HUDEP-2 (cell line): Measurements from ENCODE around the gene GPHN.
"Not testable (repeated sequence)": the region's sequence is repeated elsewhere in the genome, so short reads cannot be mapped to it uniquely, and the experiment has no call there.

ENCODE experiments used
- DNase-seq, 76 experiments: peaks; one replicate each; lab custom pipeline; 2025; ENCODE audit not compliant: unreplicated experiment in 76 of 76; lab: John Stamatoyannopoulos, UW

The GPHN gene

DNA sequence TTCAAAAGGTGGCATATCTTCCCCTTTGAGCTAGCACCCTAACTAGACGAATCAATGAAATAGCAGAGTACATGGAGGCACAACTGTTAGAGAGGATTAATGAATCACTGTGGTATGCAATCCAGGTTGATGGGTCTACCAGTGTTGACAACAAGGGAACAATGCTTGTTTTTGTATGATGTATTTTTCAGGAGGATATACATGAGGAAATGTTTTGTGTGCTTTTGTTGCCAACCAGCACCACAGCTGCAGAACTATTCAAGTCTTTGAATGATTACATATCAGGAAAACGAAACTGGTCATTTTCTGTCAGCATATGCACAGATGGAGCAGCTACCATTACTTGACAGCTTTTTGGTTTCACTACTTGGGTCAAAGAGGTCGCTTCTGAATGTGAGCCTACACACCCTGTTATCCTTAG, 142.6 kb downstream of the GPHN start:
- no peak for DNase-seq

DNA sequence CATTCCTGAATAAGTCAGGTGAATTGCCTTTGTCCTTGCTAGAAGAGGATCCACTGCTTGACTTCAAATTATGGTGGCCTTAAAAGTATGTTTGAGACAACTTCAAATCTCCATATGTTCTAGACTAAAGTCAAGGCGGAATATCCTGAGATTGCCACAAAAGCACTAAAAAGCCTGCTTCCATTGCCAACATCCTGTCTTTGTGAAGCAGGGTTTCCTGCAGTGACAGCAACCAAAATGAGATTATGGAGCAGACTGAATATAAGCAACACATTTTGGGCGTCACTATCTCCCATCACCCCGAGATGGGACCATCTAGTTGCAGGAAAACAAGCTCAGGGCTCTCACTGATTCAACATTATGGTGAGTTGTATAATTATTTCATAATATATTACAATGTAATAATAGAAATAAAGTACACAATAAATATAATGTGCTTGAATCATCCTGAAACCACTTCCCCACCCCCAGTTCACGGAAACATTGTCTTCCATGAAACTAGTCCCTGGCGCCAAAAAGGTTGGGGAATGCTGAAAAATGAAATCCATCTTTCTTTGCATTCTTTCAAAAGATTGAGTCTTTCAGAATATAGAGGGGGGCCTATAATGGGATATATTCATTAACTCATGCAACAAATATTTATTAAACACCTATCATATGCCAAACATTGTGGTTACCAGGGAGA, 143.7 kb downstream of the GPHN start:
- DNase-seq: no peak

DNA sequence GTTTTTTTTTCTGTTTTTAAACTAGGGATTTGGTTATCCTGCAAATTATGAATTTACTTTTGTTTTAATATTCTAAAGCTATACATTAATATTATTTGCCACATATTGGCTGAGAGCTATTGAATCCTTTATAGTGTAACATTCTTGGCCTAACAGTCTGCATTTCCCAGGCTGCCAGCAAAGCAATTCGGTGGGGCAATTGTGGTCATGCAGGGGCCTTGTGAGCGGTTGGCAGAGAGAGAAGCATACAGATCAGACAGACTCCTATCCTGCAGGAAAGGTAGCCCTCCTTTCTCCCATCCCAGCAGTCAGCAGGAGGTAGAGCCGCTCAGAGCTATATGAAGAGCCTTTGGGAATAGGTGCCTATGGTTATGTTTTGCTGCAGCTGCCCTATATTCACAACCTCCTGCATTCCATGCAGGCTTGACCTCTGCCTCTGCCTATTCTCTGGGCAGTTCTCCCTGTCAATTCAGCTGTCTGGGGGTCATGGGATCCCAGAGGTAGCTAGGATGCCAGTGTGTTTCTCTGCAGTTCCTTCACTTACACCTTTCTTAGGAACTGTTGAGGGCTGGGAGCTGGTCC, 144.7 kb downstream of the GPHN start:
- no peak for DNase-seq

DNA sequence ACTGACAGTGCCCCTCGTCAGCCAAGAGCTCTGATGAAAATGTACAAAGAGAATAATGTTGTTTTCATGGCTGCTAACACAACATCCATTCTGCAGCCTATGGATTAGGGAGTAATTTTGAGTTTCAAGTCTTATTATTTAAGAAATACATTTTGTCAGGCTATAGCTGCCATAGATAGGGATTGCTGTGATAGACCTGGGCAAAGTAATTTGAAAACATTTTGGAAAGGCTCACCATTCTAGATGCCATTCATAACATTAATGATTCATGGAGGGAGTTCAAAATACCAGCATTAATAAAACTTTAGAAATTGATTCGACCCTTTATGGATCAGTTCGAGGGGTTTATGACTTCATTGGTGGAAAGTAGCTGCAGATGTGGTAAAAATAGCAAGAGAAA, 149.8 kb downstream of the GPHN start:
- no peak for DNase-seq

DNA sequence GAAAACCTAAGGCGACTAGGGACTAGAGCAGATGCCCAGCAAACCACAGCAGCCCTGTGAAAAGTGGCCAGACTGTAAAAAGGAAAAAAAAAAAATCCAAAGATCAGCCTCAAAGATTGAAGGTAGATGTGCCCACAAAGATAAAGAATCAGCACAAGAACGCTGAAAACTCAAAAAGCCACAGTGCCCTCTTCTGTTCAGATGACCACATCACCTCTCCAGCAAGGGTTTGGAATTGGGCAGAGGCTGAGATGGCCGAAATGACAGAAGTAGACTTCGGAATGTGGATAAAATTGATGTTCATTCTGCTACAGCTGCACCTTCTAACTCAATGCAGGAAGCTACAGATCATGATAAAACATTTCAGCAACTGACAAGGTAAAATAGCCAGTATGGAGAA, 154.4 kb downstream of the GPHN start:
- no peak for DNase-seq

DNA sequence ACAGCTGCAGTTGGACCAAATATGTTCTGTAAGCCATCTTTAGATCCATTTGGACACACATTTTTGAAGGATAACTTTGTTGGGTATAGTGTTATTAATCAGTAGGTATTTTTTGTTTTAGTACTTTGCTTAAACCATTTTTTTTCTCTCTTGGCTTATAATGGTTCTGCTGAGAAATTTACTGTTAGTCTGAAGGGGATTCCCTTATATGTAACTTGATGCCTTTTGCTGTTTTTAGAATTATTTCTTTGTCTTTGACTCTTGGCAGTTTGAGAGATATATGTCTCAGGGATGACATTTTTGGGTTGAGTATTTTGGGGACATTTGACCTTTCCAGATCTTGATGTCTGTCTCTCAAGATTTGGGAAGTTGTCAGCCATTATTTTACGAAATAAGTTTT, 169.8 kb downstream of the GPHN start:
- no peak for DNase-seq

DNA sequence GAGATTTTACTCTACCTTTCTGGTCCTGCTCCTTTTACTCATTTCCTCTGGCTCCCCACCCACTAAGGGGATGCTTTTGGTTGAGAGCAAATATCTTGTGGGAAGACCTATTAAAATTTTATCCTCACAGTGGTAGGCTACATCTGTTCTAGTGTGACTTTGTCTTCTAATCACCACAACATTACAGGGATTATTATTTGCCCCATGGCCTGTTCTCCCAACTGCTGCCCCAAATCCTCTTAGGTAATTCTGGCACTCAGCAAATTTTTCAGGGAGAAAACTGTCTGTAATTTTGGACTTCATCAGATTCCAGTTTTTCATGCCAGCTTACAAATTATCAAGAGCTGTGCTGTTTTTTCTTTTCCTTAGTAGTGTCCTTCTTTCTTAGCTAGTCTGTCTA, 172.3 kb downstream of the GPHN start:
- DNase-seq: no peak

DNA sequence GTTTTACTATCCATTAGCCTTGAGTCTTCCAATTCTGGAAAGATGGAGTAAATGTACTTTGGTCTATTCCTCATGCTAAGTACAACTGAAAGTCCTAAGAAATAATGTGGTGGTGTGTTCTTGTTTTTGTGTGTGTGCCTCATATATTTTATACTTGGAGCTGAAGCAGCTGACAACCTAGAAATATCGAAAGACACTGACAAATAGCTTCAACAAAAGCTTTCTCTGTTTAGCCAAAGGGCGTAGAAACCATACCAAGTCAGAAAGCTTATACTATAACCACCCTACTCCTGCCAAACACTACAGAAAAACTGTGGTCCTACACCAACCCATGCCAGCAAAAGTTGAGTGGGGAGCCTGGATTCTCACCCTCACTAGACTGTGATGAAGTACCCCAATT, 188.4 kb downstream of the GPHN start:
- no peak for DNase-seq

DNA sequence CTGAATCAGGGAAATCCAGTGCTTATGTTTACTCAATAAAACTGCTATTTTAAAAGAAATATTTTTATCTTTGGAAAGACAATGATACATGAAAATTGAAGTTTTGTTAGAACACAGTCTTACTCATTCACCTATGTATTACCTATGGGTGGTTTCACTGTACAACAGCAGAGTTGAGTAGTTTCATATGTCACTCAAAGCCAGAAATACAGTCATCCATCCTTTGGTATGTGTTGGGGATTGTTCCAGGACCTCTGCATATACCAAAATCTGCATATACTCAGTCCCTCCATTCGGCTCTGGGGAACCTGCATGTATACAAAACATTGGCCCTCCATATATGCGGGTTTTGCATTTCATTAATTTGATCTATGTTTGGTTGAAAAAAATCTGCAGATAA, 190.6 kb downstream of the GPHN start:
- no peak for DNase-seq

DNA sequence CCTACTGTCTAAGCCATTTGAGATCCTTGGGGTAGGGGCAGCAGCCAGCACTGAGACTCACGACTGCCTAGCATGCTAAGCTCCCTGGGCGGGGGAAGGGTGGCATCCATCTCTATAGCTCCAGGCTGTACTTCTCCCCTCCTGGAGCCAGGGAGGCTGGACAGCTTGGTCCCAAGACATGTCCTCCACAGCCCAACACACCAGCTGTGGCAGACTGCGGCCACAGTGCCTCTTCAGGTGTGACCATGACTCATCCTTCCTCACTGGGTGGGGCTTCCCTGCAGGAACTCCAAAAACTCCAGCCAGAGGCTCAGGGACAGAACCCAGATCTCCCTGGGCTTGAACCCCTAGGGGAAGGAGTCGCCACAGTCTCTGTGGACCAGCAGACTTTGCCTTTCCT, 193.9 kb downstream of the GPHN start:
- DNase-seq: no peak

DNA sequence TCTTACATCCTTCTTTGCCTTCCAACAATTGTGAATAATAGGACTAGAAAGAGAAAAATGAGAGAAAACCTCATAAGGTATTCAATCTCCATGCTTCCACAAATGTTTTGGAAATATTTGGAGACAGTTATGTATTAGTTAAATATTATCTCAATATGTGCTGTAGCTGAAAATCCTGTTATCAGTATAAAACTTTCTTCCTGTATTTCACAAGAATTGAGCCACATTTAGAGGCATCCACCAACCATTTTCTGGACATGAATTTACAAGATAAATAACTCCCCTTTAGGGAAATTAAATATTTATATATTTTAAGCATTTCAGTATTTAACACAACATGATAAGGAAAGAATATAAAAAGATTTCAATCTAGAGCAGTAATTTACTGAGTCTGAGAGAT, 200.3 kb downstream of the GPHN start:
- no peak for DNase-seq

DNA sequence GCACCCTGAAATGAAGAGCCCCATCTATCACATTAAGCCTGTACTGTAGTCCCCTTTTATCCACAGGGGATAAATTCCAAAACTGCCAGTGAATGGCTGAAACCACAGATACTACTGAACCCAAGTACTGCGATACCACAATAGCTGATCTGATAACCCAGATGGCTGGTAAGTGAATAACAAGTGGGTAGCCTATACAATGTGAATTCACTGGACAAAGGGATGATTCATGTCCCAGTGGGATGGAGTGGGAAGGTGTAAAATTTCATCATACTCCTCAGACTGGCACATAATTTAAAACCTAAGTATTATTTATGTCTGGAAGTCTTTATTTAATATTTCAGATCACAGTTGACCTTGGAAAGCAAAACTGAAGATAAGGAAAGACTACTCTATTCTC, 201.3 kb downstream of the GPHN start:
- DNase-seq: no peak

DNA sequence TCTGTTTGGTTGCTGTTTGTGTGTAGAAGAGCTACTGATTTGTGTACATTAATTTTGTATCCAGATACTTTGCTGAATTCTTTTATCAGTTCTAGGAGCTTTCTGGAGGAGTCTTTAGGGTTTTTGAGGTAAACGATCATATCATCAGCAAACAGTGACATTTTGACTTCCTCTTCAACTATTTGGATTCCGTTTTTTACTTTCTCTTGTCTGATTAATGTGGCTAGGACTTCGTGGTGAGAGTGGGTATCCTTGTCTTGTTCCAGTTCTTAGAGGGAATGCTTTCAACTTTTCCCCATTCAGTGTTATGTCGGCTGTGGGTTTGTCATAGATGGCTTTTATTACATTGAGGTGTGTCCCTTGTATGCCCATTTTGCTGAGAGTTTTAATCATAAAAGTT, 206.3 kb downstream of the GPHN start:
- not testable (repeated sequence) for DNase-seq

DNA sequence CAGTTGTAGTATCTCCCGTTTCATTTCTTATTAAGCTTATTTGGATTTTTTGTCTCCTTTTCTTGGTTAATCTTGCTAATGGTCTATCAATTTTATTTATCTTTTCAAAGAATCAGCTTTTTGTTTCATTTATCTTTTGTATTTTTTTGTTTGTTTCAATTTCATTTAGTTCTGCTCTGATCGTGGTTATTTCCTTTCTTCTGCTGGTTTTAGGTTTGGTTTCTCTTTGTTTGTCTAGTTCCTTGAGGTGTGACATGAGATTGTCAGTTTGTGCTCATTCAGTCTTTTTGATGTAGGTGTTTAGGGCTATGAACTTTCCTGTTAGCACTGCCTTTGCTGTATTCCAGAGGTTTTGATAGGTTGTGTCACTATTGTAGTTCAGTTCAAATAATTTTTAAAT, 207.4 kb downstream of the GPHN start:
- DNase-seq: not testable (repeated sequence)

DNA sequence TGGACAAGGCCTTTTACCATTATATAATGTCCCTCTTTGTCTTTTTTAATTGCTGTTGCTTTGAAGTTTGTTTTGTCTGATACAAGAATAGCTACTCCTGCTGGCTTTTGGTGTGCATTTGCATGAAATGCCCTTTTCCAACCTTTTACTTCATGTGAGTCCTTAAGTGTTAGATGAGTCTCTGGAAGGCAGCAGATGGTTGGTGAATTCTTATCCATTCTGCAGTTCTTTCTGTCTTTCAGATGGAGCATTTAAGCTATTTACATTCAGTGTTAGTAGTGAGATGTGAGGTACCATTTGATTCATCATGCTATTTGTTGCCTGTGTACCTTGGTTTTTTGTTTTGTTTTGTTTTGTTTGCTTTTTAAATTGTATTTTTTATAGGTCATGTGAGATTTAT, 208.3 kb downstream of the GPHN start:
- no peak for DNase-seq

DNA sequence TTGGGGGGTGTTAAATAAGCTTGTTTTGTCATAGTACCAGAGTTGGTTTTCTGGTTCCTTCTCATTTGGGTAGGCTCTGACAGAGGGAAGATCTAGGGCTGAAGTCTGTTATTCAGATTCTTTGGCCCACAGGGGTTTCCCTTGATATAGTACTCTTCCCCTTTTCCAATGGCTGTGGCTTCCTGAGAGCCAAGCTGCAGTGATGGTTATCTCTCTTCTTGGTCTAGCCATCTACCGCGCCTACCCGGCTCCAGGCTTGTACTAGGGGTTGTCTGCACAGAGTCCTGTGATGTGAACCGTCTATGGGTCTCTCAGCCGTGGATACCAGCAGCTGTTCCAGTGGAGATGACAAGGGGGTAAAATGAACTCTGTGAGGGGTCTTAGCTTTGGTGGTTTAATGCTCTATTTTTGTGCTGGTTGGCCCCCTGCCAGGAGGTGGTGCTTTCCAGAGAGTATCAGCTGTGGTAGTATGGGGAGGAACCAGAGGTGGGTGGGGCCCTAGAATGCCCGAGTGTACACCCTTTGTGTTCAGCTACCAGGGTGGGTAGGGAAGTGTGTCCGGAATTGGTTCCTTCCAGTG, 209.7 kb downstream of the GPHN start:
- DNase-seq: peak in 3 of 76 experiments; percentile 0 to 23 (median 1)

DNA sequence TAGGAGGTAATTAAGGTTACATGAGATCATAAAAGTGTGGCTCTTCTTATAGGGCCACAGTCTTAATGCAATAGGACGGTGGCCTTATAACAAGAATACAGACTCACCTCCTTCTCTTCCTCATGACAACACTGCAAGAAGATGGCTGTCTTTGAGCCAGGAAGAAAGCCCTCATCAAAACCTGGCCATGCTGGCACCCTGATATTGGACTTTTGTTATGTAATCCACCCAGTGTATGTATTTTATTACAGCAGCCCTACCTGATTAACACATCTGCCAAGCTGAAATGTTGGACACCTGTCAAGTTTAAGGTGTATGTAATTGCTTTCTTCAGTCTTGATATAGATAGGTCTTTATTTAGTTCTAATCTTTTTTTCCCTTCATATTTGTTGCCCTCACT, 217.0 kb downstream of the GPHN start:
- DNase-seq: no peak

DNA sequence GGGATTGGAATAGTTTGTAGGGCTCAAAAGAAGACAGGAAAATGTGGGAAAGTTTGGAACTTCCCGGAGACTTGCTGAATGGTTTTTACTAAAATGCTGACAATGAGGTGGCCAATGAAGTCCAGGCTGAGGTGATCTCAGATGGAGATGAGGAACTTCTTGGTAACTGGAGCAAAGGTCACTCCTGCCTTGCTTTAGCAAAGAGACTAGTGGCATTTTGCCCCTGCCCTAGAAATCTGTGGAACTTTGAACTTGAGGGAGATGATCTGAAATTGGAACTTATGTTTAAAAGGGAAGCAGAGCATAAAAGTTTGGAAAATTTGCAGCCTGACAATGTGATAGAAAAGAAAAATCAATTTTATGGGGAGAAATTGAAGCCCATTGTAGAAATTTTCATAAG, 223.4 kb downstream of the GPHN start:
- DNase-seq: not testable (repeated sequence)

DNA sequence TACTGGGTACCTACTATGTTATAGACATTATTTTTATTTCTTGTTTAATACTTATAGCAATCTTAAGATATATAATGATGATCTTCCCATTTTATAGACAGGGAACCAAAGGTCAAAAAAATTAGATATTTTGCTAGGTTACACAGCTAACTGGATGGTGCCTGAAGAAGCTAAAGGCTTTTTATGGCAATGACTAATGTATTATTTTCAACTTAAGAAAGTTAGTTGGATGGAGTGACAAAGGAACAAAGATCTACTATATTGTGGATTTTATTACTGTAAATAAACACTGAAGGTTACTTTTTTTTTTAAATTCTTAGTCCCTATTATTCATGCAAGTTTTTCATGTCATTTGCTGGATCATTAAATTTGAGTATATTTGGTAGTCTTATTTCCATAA, 227.9 kb downstream of the GPHN start:
- no peak for DNase-seq

DNA sequence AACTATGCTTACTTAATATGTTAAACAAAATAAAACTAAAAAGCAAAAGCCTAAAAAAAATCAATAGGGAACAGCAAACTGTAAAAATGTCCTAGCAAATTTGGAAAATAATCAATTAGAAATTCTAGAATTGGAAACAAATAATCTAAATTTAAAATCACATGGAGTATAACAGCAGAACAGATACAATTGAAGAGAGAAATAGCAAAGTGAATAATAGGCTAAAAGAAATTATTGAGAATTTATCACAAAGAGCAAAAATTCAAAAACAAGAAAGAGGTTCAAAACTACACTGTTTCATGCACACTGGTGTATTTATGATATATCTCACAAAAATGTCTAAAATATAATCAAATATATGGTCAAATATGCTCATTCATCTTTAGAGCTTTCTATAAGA, 231.9 kb downstream of the GPHN start:
- no peak for DNase-seq

DNA sequence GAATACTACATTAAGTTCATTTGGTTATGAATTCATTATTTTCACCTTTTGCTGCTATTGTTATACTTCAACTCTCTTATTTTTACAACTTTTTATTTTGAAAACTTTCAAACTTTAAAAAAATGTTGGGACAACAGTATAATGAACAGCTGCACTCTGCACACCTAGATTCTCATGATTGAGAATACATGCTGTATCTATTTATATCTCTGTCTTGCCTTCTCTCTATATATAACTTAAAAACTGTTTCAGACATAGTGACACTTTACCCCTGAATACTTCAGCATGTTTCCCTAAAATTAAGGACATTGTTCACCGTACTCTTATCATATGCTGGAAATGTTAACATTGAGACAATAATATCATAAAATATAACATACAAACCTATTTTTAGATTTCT, 237.1 kb downstream of the GPHN start:
- no peak for DNase-seq

DNA sequence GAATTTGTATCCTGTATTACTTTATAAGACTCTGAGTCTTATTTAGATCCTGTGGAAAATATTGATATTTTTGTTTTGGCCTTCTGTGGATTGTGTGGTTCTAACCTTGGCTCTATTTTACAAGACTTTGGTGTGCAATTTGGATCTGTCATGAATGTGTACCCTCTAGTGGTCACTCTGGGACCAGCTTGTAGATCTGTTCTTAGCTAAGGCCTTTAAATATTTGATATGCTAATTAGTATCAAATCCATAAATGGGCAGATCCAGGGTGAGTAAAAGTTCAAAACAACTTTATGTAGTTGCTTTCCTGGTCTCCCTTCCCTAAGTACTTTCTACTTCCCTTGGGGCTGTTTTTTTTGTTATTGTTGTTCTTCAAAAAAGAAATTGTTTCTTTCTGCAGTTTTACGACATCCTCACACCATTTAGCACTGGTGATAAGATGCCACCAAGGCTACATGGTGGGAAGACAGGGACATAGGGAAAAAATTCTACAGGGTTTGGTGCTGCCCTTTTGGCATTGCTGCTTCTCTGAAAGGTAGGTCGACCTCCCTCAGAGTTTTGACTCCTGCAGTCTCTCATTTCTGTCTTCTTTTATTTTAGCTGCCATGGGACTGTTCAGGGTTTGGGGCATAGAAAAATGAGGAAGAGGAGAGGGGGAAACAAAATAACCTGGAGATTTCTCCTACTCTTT, 238.5 kb downstream of the GPHN start:
- DNase-seq: peak in 14 of 76 experiments; percentile 1 to 36 (median 17)
